Measurements from ENCODE around the gene TSPO.
"Not testable (repeated sequence)": the region's sequence is repeated elsewhere in the genome, so short reads cannot be mapped to it uniquely, and the experiment has no call there.

The TSPO gene

GRCh38 chr22:43131773-43132501 is 19.4 kb upstream of the TSPO start:
- DNase-seq: no peak

- no peak for DNase-seq
Observed at GRCh38 chr22:43133401-43133800, 18.0 kb upstream of the TSPO start.

- no peak for DNase-seq
Observed at GRCh38 chr22:43134553-43134952, 16.8 kb upstream of the TSPO start.

- DNase-seq: no peak
Observed at GRCh38 chr22:43135565-43135964, 15.8 kb upstream of the TSPO start.

- peak; percentile 53 for DNase-seq
Observed at GRCh38 chr22:43136255-43136654, 15.1 kb upstream of the TSPO start.

- DNase-seq: no peak
Observed at GRCh38 chr22:43136801-43137200, 14.6 kb upstream of the TSPO start.

- DNase-seq: peak; percentile 86
Observed at GRCh38 chr22:43142880-43143562, 8.3 kb upstream of the TSPO start, which contains the start of gene MCAT. Gene MCAT (minus strand): TSS chr22:43143398. CDS start chr22:43143348, 50 bp downstream.

- no peak for DNase-seq
Observed at GRCh38 chr22:43144949-43145348, 6.4 kb upstream of the TSPO start.

- DNase-seq: not testable (repeated sequence)
Observed at GRCh38 chr22:43145371-43145770, 6.0 kb upstream of the TSPO start.

GRCh38 chr22:43146332-43146731 is 5.0 kb upstream of the TSPO start:
- DNase-seq: peak; percentile 66

- DNase-seq: peak; percentile 59
Observed at GRCh38 chr22:43147821-43148220, 3.5 kb upstream of the TSPO start.

- peak; percentile 34 for DNase-seq
Observed at GRCh38 chr22:43148581-43148980, 2.8 kb upstream of the TSPO start.

- no peak for DNase-seq
Observed at GRCh38 chr22:43150731-43151206, 590 bp upstream of the TSPO start.

GRCh38 chr22:43152003-43152356 is 621 bp downstream of the TSPO start:
- DNase-seq: no peak

- DNase-seq: peak; percentile 62
Observed at GRCh38 chr22:43152357-43153071, 1.2 kb downstream of the TSPO start.

- DNase-seq: peak; percentile 44
Observed at GRCh38 chr22:43153899-43154298, 2.5 kb downstream of the TSPO start.

GRCh38 chr22:43154887-43155536 is 3.7 kb downstream of the TSPO start:
- DNase-seq: peak; percentile 71

GRCh38 chr22:43155789-43156188 is 4.4 kb downstream of the TSPO start:
- DNase-seq: peak; percentile 27

- no peak for DNase-seq
Observed at GRCh38 chr22:43156413-43156812, 5.1 kb downstream of the TSPO start.

- no peak for DNase-seq
Observed at GRCh38 chr22:43157874-43158546, 6.7 kb downstream of the TSPO start.

- DNase-seq: no peak
Observed at GRCh38 chr22:43158778-43159483, 7.6 kb downstream of the TSPO start.

All from suppressor macrophage treated with lipopolysaccharide for 4 hours (primary cell).